Measurements from ENCODE around the gene TMEM217.

The TMEM217 gene

DNA sequence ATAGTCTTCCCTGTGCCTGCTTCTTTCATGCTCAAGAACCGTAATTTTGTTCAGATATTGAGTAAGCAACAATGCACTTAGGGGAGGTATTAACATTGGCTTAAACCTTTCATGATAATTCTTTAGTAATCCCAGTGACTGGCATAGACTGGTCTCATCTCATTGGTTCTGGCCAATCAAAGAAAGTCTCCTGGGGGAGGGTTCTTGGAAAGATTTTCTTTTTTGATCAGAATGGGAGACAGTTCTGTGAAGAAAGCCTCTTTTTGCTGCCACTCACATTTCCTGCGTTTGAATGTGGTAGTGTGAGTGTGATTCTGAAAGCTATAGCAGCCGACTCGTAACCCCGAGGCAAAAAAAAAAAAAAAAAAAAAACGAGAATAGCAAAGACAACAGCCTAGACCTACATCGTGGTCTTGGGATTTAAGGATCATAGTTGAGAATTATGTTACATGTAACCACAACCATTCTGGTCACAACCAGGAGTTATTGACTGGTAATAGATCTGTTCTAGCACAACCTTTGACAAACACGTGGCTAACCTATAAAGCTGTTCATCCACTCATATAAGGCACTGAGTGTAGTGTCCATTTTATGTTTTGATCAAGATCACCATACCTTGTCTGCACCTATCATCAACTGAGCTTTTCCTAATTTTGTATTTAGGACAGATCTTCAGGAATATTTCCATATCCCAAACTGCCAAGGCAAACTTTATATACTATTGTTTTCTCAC is 15.1 kb upstream of the TMEM217 start:
- TF ChIP-seq, protein P1, sequence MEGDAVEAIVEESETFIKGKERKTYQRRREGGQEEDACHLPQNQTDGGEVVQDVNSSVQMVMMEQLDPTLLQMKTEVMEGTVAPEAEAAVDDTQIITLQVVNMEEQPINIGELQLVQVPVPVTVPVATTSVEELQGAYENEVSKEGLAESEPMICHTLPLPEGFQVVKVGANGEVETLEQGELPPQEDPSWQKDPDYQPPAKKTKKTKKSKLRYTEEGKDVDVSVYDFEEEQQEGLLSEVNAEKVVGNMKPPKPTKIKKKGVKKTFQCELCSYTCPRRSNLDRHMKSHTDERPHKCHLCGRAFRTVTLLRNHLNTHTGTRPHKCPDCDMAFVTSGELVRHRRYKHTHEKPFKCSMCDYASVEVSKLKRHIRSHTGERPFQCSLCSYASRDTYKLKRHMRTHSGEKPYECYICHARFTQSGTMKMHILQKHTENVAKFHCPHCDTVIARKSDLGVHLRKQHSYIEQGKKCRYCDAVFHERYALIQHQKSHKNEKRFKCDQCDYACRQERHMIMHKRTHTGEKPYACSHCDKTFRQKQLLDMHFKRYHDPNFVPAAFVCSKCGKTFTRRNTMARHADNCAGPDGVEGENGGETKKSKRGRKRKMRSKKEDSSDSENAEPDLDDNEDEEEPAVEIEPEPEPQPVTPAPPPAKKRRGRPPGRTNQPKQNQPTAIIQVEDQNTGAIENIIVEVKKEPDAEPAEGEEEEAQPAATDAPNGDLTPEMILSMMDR (IDR thresholded peaks at IDR 0.05; ENCODE audit: low read depth, low read length): no peak
- no peak for TF ChIP-seq EZH2phosphoT487 (IDR thresholded peaks at IDR 0.05; ENCODE audit: low read depth)
- no peaks in the 10 kb centered on the region for H3K79me2 ChIP-seq (ENCODE audit: low read length)
- no peak overlapping the region for H3K4me3 ChIP-seq (ENCODE audit: low read length)
- peaks cover 14% of the 10 kb centered on the region for H3K36me3 ChIP-seq (replicated peaks; ENCODE audit: low read depth, low read length)
- H3K9ac ChIP-seq (ENCODE audit: low read length): no peak overlapping the region
- H3K4me2 ChIP-seq (ENCODE audit: low read length): no peak overlapping the region
- H3K27ac ChIP-seq (ENCODE audit: low read length): no peak overlapping the region
- no peaks in the 10 kb centered on the region for H3K27me3 ChIP-seq (ENCODE audit: low read depth, low read length)
- H3K9me3 ChIP-seq (ENCODE audit: insufficient read depth, low read length): no peaks in the 10 kb centered on the region
- peaks cover 12% of the 10 kb centered on the region for H3K4me1 ChIP-seq (ENCODE audit: low read length)
- no peak overlapping the region for H2AFZ ChIP-seq (ENCODE audit: low read depth, low read length)
- H4K20me1 ChIP-seq (ENCODE audit: insufficient read depth, low read length): peaks cover 15% of the 10 kb centered on the region

DNA sequence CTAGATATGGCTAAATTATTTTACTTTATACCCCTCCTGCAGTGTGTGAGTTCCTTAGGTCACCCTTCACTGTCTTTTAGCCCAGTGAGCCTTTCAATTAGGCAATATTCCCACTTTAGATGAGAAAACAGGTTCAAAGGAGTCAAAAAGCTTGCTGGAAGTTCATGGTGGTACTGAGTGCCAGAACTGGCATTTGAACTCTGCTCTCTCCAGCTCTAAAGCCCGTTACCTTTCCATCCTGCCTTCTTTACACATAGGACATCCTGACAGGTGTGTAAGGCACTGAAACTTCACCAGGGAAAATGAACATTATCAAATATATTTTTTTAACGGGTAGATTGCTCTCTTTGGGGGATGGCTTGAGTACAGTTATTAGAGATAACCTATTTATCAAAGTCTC is 11.2 kb upstream of the TMEM217 start:
- no peak overlapping the region for H3K27ac ChIP-seq (ENCODE audit: low read length)
- no peaks in the 10 kb centered on the region for H3K9me3 ChIP-seq (ENCODE audit: insufficient read depth, low read length)
- H3K36me3 ChIP-seq (replicated peaks; ENCODE audit: low read depth, low read length): peaks cover 11% of the 10 kb centered on the region
- TF ChIP-seq EZH2phosphoT487 (IDR thresholded peaks at IDR 0.05; ENCODE audit: low read depth): no peak
- TF ChIP-seq, protein P1 (IDR thresholded peaks at IDR 0.05; ENCODE audit: low read depth, low read length): no peak
- H3K4me2 ChIP-seq (ENCODE audit: low read length): no peak overlapping the region
- peaks cover 9% of the 10 kb centered on the region for H4K20me1 ChIP-seq (ENCODE audit: insufficient read depth, low read length)
- H3K79me2 ChIP-seq (ENCODE audit: low read length): no peaks in the 10 kb centered on the region
- no peaks in the 10 kb centered on the region for H3K27me3 ChIP-seq (ENCODE audit: low read depth, low read length)
- no peak overlapping the region for H3K4me3 ChIP-seq (ENCODE audit: low read length)
- H3K9ac ChIP-seq (ENCODE audit: low read length): no peak overlapping the region
- peaks cover 9% of the 10 kb centered on the region for H3K4me1 ChIP-seq (ENCODE audit: low read length)
- H2AFZ ChIP-seq (ENCODE audit: low read depth, low read length): no peak overlapping the region

DNA sequence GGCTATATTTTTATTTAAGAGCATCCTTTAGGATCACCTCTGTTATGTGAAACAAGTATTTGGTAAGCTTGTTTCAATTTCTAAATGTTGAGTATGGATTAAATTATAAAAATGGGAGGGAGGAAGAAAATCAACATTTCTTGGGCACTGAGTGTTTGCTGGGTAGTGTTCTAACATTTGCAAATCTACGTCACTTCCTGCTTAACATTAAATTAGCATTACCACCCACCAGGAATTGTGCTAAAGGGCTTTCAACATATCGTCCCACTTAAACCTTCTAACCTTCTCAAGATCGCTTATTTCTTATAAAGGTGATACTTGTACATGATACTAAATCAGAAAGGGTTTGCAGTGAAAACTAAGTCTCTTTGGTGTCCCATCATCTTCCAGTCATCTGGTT is 7.9 kb upstream of the TMEM217 start:
- no peak overlapping the region for H3K4me2 ChIP-seq (ENCODE audit: low read length)
- H3K4me1 ChIP-seq (ENCODE audit: low read length): peaks cover 9% of the 10 kb centered on the region
- TF ChIP-seq EZH2phosphoT487 (IDR thresholded peaks at IDR 0.05; ENCODE audit: low read depth): no peak
- TF ChIP-seq, protein P1 (IDR thresholded peaks at IDR 0.05; ENCODE audit: low read depth, low read length): no peak
- H3K27me3 ChIP-seq (ENCODE audit: low read depth, low read length): no peaks in the 10 kb centered on the region
- no peaks in the 10 kb centered on the region for H3K9me3 ChIP-seq (ENCODE audit: insufficient read depth, low read length)
- H3K79me2 ChIP-seq (ENCODE audit: low read length): peaks cover 17% of the 10 kb centered on the region
- H3K9ac ChIP-seq (ENCODE audit: low read length): no peak overlapping the region
- no peak overlapping the region for H3K4me3 ChIP-seq (ENCODE audit: low read length)
- no peak overlapping the region for H2AFZ ChIP-seq (ENCODE audit: low read depth, low read length)
- H4K20me1 ChIP-seq (ENCODE audit: insufficient read depth, low read length): peaks cover 7% of the 10 kb centered on the region
- H3K27ac ChIP-seq (ENCODE audit: low read length): no peak overlapping the region
- H3K36me3 ChIP-seq (replicated peaks; ENCODE audit: low read depth, low read length): peaks cover 7% of the 10 kb centered on the region

DNA sequence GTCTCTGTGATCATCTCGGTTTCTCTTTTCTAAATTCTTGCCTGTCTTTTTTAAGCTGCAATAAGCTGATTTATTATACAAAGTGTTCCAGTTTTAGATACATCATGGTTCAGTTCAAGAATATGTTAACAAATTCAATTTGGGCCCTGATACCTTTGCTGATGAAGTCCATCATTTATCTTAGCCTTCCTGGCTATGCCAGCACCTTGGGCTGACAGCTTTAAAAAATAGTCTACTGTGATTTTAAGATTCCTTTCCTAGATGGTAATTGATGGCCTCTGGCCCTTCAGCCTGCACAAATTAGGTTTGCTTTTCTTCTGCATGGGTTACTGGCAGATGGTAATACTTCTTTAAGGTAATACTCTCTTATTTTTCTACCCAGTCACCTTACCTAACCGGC is 7.1 kb upstream of the TMEM217 start:
- H4K20me1 ChIP-seq (ENCODE audit: insufficient read depth, low read length): peaks cover 11% of the 10 kb centered on the region
- no peak overlapping the region for H2AFZ ChIP-seq (ENCODE audit: low read depth, low read length)
- H3K27me3 ChIP-seq (ENCODE audit: low read depth, low read length): no peaks in the 10 kb centered on the region
- H3K36me3 ChIP-seq (replicated peaks; ENCODE audit: low read depth, low read length): peaks cover 6% of the 10 kb centered on the region
- peaks cover 13% of the 10 kb centered on the region for H3K4me1 ChIP-seq (ENCODE audit: low read length)
- H3K9me3 ChIP-seq (ENCODE audit: insufficient read depth, low read length): no peaks in the 10 kb centered on the region
- no peak overlapping the region for H3K4me3 ChIP-seq (ENCODE audit: low read length)
- H3K4me2 ChIP-seq (ENCODE audit: low read length): no peak overlapping the region
- H3K79me2 ChIP-seq (ENCODE audit: low read length): peaks cover 24% of the 10 kb centered on the region
- no peak overlapping the region for H3K27ac ChIP-seq (ENCODE audit: low read length)
- no peak for TF ChIP-seq EZH2phosphoT487 (IDR thresholded peaks at IDR 0.05; ENCODE audit: low read depth)
- TF ChIP-seq, protein P1 (IDR thresholded peaks at IDR 0.05; ENCODE audit: low read depth, low read length): no peak
- H3K9ac ChIP-seq (ENCODE audit: low read length): no peak overlapping the region

Measured in OCI-LY3 (cell line).